LoVo (cell line): Measurements from ENCODE around the gene SV2C.
A peak's percentile ranks its signal among the peaks of the same experiment; 100 is the strongest.

ENCODE experiments used
- DNase-seq: peaks from one replicate; pipeline ENCODE4 v3.0.0-alpha.2; 2016; ENCODE audit warnings: low spot score

The SV2C gene

DNA sequence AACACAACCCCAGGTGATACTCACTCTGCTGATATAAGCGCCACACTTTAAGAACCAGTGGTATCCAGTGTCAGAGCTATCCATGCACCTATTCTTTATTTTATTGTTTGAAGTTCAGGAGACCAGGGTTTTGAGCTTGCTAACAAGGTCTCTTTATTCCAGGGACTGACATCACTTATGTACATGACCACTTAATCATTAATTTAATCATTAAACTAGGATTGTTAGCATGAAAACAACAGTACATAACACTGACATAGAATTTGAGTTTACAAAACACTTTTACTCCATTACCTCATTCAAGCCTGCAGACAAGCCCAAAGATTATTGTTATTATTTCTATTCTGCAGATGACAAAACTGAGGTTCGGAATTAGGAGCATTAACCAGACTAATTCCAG lies 168.5 kb downstream of the SV2C start:
- no peak for DNase-seq

DNA sequence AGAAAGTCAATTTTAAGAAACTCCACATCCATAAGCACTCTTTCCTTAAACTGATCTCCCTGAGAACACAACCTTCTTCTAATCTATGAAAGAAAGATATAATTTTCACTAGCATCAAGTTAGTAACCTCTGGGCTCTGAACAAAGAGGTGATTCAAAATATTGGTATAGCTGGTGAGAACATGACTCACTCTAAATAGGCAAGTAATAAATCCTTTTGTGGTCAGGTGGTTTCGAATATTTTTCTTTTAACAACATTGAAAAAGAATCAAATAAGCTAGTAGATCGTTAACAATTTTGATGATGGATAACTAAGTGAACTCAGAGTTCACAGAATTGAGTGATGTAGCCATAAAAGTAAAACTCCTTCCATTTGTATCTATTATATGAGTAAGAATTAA lies 169.3 kb downstream of the SV2C start:
- DNase-seq: no peak

DNA sequence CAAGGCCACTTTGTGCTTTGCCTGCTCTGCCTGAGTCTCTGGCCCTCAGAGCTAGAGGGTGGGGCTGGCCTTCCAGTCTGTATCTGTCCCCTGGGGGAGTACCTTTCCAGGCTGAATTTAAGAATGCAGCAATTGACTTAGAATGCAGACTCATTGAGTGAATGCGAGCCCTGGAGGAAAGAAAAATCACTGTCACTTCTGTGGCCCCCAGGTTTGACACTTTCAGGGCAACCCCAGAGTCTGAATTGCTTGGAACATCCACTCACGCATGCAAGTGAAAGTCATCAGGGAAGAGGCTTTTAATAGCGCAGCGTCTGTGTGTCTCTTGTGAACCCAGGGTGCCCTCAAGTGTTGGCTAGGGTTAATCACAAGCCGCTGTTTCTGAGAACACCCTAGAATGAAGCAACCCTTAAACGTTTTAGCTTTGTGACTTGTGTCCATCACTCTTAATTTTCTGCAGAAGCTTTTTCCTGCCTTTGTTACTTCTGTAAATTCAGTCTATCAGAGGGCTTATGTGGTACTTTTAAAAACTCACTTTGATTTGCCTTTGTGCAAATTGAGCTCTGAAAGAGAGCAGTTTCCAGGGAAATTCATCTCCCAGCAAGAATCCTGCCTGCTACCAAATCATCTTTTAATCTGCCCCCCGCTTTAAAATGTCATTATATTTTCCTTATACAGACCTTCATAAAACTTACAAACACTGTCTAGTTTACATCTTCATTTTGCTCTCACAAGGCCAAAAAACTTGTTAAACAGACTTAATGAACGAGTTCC lies 173.1 kb downstream of the SV2C start:
- DNase-seq: peak; percentile 81

DNA sequence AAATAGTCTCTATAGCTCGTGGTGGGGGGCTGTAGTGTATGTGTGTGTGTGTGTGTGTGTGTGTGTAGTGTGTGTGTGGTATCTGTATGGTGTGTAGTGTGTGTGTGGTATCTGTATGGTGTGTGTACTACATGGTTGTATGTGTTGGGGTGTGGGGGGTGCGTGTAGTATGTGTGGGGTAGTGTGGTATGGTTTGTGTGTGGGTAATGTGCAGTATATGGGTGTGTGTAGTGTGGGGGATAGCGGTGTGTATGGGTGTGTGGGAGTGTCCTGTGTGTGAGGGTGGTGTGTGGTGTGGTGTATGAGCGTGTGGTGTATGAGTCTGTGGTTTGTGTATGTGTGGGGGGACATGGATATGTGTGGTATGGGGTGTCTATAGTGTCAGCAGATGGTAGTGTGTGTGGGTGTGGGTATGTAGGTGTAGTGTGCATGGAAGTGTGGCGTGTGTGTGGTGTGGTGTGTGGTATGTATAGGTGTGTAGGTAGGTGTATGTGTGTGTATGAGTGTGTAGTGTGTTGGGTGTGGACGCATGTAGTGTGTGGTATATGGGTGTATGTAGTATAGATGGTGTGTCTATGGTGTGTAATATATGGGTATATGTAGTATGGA lies 174.1 kb downstream of the SV2C start:
- DNase-seq: no peak

DNA sequence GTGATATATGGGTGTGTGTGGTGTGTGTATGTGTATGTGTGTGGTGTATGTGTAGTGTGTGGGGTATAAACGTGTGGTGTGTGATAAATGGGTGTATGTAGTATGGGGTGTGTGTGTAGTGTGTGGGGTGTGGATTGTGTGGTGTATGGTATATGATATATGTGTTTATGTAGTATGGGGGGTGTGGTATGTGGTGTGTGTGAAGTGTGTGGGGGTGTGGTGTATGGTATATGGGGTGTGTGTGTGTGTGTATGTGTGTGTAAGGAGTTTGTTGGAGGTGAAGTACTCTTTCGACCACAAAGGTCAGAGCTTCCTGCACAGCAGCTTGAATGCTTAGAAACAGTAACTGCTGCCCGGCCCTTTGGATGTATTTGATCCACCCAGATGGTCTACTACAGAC lies 174.7 kb downstream of the SV2C start:
- no peak for DNase-seq

DNA sequence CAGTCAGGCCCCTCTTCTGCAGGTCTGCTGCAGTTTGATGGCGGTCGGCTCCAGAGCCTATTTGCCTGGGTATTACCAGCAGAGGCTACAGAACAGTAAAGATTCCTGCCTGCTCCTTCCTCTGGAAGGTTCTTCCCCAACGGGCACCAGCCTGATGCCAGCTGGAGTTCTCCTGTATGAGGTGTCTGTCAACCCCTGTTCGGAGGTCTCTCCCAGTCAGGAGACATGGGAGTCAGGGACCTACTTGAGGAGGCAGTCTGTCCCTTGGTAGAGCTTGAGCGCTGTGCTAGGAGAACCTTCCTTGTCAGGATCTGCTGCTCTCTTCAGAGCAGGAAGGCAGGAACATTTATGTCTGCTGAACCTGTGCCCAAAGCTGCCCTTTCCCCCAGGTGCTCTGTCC lies 181.5 kb downstream of the SV2C start:
- no peak for DNase-seq

DNA sequence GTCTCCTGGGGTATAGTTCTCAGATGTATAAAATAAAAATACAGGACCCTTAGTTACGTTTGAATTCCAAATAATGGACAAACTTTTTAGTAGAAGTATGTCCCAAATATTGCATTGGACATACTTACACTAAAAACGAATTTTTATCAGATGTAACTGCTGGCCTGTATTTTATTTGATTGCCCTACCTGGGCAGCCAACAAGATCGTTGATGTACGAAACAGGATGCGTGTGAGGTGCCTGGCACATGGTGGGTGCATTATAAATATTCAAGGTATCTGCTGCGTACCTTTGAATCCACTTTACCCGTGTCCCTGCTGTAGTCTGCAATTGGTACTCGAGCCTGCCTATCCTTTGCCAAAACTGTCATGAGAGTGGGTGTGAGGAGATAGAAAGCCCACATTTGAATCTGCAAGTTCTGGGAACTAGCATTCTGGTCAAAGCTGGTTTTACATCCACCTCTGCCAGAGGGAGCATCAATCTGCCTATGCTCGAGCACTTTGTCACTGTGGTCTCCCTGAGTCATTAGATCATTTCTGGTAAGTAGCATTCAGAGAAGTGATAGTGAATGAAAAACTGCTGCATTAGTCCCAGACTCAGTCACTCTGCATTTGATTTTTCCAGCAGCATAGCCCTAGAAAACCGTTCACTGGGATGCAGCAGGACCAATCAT lies 186.2 kb downstream of the SV2C start:
- DNase-seq: no peak

- no peak for DNase-seq
Measured at GRCh38 chr5:76269932-76270610, 186.9 kb downstream of the SV2C start.

DNA sequence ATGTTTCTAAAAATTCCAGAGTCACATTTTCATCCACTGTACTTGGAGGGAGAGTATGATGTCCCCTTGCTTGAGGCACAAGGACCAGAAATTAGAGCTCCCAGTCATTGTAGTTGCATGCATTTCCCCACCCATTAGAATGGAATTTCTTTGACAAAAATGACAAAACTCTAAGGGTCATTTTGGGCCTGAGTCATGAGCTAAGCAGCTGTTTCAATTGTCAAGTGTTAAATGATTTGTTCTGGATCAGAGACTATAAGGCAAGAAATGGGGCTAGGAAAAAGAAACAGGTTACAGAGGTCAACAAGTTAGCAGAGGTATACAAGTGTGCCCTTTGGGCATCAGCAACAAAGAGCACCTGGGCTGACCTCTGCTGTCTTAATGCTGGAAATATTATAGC lies 188.7 kb downstream of the SV2C start:
- DNase-seq: no peak

GRCh38 chr5:76273206-76273885 lies 190.2 kb downstream of the SV2C start:
- no peak for DNase-seq

DNA sequence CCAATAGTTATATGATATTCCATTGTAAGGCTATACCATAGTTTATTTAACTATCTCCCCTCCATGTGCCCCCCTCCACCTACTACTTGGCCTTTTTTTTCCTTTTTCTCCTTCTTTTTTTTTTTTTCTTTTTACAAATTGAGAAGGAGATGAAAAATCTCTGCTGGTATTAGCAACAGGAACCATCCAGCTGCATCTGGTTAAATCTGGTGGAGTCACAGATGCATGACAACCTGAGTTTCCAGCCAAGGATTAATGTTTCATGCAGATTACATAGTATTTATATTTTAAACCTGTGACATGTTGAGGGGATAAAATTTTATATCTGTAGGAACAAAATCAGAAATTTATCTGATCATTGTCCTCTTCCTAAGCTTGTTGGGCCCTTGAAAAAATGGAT lies 191.4 kb downstream of the SV2C start:
- DNase-seq: no peak

DNA sequence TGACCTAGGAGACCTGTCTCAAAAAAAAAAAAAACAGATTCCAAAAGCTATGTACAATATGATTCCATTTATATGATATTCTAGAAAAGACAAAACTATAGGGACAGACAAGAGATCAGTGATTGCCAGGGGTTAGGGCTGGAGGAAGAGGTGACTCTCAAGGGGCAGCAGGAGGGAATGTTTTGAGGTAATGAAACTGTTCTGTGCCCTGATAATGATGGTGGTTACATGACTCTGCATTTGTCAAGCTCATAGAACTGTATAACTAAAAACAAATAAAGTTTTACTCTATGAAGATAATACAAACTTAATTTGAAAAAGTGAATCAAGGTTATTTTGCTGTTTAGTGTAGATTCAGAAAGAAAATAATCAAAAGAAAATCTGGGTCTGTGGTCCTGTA lies 194.6 kb downstream of the SV2C start:
- no peak for DNase-seq

- no peak for DNase-seq
Measured at GRCh38 chr5:76278261-76278789, 195.1 kb downstream of the SV2C start.

DNA sequence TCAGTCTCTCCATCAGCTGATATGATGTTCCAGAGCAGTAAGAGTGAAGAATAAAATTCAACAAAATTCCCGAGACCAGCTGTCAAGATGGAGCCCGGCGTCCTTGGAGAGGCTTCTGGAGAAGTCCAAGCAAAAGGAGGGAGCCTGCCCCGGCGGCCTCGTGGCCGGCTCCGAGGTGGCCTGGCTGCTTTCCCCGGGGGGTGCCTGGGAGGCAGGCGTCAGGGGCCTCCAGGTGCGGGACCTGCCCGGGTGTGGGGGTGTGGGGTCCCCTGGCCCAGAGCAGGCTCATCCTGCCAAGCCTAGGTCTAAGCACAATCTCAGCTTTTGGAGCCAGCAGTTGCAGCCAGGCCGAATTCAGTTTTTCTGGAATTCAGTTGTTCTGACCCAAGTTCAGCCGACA lies 197.3 kb downstream of the SV2C start:
- no peak for DNase-seq

DNA sequence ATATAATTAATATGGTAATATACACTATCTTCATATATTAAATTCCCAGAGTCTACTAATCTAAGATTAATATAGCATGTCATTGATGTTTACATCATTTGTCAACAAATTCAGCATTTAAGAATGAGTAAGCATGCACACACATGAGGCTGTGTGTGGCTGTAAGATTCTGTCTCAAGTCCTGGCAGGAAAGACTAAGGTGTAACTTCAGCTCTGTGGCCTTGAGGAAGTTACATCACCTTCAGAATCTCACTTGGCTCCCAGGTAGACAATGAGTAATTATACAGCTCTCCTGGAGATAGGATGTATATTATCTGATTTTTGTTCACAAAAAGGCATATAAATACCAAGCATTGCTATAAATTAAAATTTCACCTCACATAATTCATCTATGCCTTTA lies 200.5 kb downstream of the SV2C start:
- no peak for DNase-seq

GRCh38 chr5:76289692-76290091 lies 206.5 kb downstream of the SV2C start:
- no peak for DNase-seq

DNA sequence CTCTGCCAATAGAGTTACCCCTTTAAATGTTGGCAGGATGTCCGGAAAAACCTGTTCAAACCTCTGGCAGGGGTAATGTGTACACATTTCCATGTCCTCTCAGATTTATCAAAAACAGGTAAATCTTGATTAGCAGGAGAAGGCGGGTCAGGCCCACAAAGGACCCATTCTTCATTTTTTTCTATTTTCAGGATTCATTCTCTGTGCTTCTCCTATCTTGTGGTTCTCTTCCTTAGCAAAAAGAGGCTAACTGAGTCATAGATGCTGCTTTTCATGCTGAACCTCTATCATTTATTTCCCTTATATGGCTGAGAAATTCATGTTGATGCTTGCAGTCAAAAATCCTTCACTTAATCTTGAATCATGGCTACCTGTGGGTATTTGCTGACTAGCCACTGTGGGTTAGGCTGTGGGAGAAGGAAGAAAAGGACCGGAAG lies 207.2 kb downstream of the SV2C start:
- DNase-seq: no peak

DNA sequence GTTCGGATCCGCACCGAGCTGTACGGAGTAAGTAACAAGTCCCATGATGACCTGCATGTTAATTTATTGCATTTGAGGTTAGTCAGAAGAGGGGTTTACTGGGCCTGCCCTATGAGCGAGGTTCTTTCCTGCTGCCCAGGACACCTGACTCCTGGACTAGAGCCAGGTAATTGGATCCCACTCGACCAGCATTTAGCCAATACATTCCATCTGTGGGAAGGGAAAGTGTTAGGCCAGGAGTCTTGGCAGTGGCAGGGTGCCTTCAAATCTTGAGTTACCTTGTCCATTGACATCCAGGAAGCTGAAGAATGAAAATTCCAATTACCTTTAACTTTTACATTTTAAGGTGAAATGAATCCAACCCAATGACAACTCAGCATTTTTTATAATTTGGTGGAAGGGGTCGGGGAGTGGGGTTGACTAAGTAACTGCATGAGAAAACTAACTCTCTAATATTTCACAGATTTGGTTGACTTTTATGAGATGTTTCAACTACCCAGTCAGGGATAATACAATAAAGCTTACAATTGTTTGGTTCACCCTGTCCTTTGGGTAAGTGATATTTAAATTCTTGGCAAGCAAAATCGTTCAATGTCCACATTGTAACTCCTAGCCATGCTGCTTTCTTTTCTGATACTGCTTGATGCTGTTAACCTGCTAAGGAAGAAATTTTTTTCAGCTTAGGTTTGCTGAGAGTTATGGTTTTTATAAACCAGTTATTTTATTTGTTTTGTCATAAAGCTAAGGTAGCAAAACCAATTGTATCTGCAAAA lies 208.3 kb downstream of the SV2C start:
- DNase-seq: no peak

DNA sequence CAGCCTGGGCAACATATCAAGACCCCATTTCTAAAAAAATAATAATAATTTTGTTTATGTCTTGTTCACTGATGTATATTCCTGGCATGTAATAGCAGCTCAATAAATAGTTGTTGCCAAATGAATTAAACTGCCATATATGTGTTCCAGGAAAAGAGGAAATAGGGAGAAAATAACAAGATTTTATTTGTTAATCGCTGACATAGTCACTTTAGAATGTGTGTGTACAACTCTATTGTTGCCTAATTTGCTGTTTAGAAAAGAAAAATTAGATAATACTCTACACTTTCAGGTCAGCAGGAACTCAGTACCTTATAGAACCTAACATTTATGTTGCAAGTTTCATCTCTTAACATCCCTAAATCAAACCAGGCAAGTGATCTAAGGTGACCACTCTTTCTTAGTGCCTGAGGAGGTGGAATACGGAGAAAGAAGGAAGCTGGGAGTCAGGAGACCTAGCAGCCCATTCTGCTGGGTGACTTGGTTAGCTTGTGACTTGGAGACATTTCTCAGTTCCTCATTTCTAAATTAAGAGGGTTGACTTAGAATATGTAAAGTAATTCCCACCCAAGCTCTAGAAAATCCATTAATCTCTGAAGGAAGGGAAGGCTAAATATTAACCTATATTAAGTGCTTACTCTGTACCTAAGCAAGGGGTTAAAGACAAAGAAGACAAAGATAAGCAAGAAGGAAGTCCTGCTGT lies 209.6 kb downstream of the SV2C start:
- no peak for DNase-seq

DNA sequence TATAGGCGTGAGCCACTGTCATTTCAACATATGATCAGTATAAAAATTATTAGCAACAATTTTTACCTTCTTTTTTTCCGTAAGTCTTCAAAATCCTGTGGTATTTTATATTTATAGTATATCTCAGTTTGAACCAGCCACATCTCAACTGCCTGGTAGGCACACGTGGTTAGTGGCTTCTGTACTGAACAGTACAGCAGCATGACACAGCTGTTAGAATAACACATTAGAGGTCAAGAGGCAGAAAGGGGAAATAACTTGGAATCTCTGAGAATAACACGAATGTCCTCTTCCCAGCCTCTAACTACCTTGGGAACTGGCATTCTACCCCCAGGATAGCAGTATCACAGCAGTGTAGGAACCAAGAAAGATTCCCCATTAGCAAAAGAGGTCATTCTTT lies 211.4 kb downstream of the SV2C start:
- DNase-seq: no peak

DNA sequence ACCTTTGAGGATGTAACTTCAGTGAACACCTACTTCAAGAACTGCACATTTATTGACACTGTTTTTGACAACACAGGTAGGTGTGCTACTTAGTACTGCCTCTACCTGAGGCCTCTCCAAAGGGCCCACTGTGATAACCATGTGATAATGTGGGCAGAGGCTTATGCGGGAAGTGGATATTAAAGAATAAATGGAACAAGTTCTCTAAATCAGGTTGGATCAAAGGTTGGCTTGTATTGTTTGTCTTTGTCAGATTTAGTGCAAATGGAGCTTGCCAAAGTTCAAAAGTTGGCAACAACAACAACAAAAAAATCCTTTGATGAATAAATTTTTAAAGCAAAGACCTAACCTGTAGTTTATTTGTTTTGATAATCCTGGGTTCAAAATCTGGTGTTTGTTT lies 215.7 kb downstream of the SV2C start:
- no peak for DNase-seq
